Vagina (tissue), 2 donors: ENCODE results near the gene TEKT3.

Experiments used
- CTCF ChIP-seq, 3 experiments: fragments of 450-650 bp in 2 of 3; fragments of 200-600 bp in 1 of 3; sonication (generic) in 1 of 3; IDR thresholded peaks; one replicate each; pipeline ENCODE4 v1.5.1; 2017 to 2019; ENCODE audit warnings: antibody characterized with exemption in 3 of 3, mild to moderate bottlenecking in 2 of 3, moderate library complexity in 2 of 3
- POLR2A ChIP-seq, 2 donors: fragments of 450-650 bp; IDR thresholded peaks; one replicate each; pipeline ENCODE4 v1.6.1; 2017; ENCODE audit warnings: antibody characterized with exemption in 2 of 2, mild to moderate bottlenecking in 2 of 2, moderate library complexity in 2 of 2
- POLR2AphosphoS5 ChIP-seq, 2 donors: sonication (generic); formaldehyde crosslinking; IDR thresholded peaks; one replicate each; pipeline ENCODE4 v1.9.0; 2017; ENCODE audit warnings: antibody characterized with exemption in 2 of 2, mild to moderate bottlenecking in 2 of 2, low read depth in 1 of 2; ENCODE audit not compliant: insufficient read depth in 1 of 2

GRCh38 chr17:15270628-15271381, 70.6 kb downstream of the TEKT3 start:
- TF ChIP-seq CTCF (IDR thresholded peaks at IDR 0.05), result no peak
- TF ChIP-seq POLR2A (IDR thresholded peaks at IDR 0.05), result no peak
- TF ChIP-seq POLR2AphosphoS5 (IDR thresholded peaks at IDR 0.05; ENCODE audit: insufficient read depth in 1 of 2, low read depth in 1 of 2), result no peak
